Smooth muscle cell (in vitro differentiated cells): Measurements from ENCODE around the gene ZNF460. TPM values are rescaled to one million over a fixed set of nuclear protein-coding genes. Genes with fewer than 3 reads are reported as not detected.

Experiments used
- DNase-seq: peaks from one replicate; lab custom pipeline; 2025; ENCODE audit not compliant: unreplicated experiment; lab: John Stamatoyannopoulos, UW
- H2AFZ ChIP-seq: fragments of 200-600 bp; sonication (generic); 2 replicates; pipeline ENCODE4 v1.6.0; 2016; ENCODE audit warnings: antibody characterized with exemption, low read depth, mild to moderate bottlenecking
- H3F3A ChIP-seq: fragments of 200-600 bp; sonication (generic); 2 replicates; pipeline ENCODE4 v1.6.0; 2017; ENCODE audit warnings: antibody characterized with exemption, low read depth
- H3K27ac ChIP-seq: fragments of 200-600 bp; sonication (generic); 2 replicates; pipeline ENCODE4 v1.5.1; 2016; ENCODE audit warnings: low read depth, mild to moderate bottlenecking
- H3K27me3 ChIP-seq: fragments of 200-600 bp; sonication (generic); 2 replicates; pipeline ENCODE4 v1.6.1; 2016; ENCODE audit warnings: low read depth, mild to moderate bottlenecking
- H3K36me3 ChIP-seq: fragments of 200-600 bp; sonication (generic); 2 replicates; pipeline ENCODE4 v1.5.1; 2016; ENCODE audit warnings: low read depth
- H3K4me1 ChIP-seq: fragments of 200-600 bp; sonication (generic); 2 replicates; pipeline ENCODE4 v1.5.1; 2016; ENCODE audit warnings: low read depth
- H3K4me2 ChIP-seq: fragments of 200-600 bp; sonication (generic); 2 replicates; pipeline ENCODE4 v1.6.0; 2016; ENCODE audit warnings: mild to moderate bottlenecking
- H3K4me3 ChIP-seq: fragments of 200-600 bp; sonication (generic); 2 replicates; pipeline ENCODE4 v1.5.1; 2016; ENCODE audit warnings: mild to moderate bottlenecking
- H3K79me2 ChIP-seq: fragments of 200-600 bp; sonication (generic); 2 replicates; pipeline ENCODE4 v1.6.0; 2016; ENCODE audit warnings: low read depth, mild to moderate bottlenecking
- H3K9ac ChIP-seq: fragments of 200-600 bp; sonication (generic); 2 replicates; pipeline ENCODE4 v1.6.0; 2016; ENCODE audit warnings: low read depth
- H3K9me3 ChIP-seq: fragments of 200-600 bp; sonication (generic); replicated peaks from 2 replicates; pipeline ENCODE4 v1.5.1; 2016; ENCODE audit warnings: low read depth
- H4K20me1 ChIP-seq: fragments of 200-600 bp; sonication (generic); 2 replicates; pipeline ENCODE4 v1.6.0; 2016; ENCODE audit warnings: low read depth
- CTCF ChIP-seq: fragments of 200-600 bp; sonication (generic); IDR thresholded peaks from 2 replicates; pipeline ENCODE4 v1.5.1; 2017; ENCODE audit warnings: borderline replicate concordance, mild to moderate bottlenecking, antibody characterized with exemption; ENCODE audit not compliant: insufficient read depth, poor library complexity, severe bottlenecking
- WGBS: methylation state at CpG from one replicate; pipeline ENCODE4 v1.1.7; 2016; ENCODE audit warnings: low lambda C conversion rate; 5-methylcytosine and 5-hydroxymethylcytosine counted together
- polyA plus RNA-seq: library from polyadenylated mRNA; unstranded; fragments of >200 nt; fragmentation: Nextera tagmentation; extraction: Ambion mirVana; gene quantifications from 2 replicates; pipeline ENCODE4 v1.2.1, GENCODE V29; 2016
- total RNA-seq: library from RNA; depleted of rRNA; stranded (reverse); fragments of >200 nt; gene quantifications from 2 replicates; pipeline ENCODE4 v1.2.3, GENCODE V29; 2014

Gene ZNF460
- total and polyA plus RNA-seq, 2 experiments from 2014 or later, result 1.7 to 85.2 TPM

GRCh38 chr19:57240311-57241090 is 39.8 kb upstream of the ZNF460 start, which contains the start of gene ZNF805:
TSS of gene ZNF805 (plus strand) at chr19:57240632. CDS start at chr19:57240892, 260 bp downstream.
- Histone ChIP-seq H4K20me1 (peaks cover 3% of the 10 kb centered on the region), H3K9ac (peak within 1 kb of the TSS; percentile 94), H3K27me3 (no peaks in the 10 kb centered on the region), H2AFZ (peak within 1 kb of the TSS; percentile 97), H3K9me3 (no peaks in the 10 kb centered on the region), H3K27ac (peak within 1 kb of the TSS; percentile 88), H3K4me2 (peak within 1 kb of the TSS; percentile 98), H3K4me3 (peak within 1 kb of the TSS; percentile 93), H3K79me2 (peaks cover 40% of the 10 kb centered on the region), H3F3A (no peaks in the 10 kb centered on the region), H3K4me1 (peaks cover 9% of the 10 kb centered on the region), H3K36me3 (no peaks in the 10 kb centered on the region)
- under 1% methylated on average over 60 of the region's 61 CpGs for WGBS
- DNase-seq, result peak; percentile 63
- no peak for TF ChIP-seq CTCF

GRCh38 chr19:57241176-57241575 is 39.1 kb upstream of the ZNF460 start:
- no peaks in the 10 kb centered on the region for H3K9me3 ChIP-seq
- peak overlapping the region; percentile 98 for H3K4me2 ChIP-seq
- no peak for TF ChIP-seq CTCF
- H3K4me3 ChIP-seq, result peak overlapping the region; percentile 93
- no peaks in the 10 kb centered on the region for H3K36me3 ChIP-seq
- H3K9ac ChIP-seq, result peak overlapping the region; percentile 94
- DNase-seq, result no peak
- H2AFZ ChIP-seq, result peak overlapping the region; percentile 97
- WGBS, result 40% methylated on average over 7 of the region's 7 CpGs
- H3K27me3 ChIP-seq, result no peaks in the 10 kb centered on the region
- H3K79me2 ChIP-seq, result peaks cover 40% of the 10 kb centered on the region
- H3K27ac ChIP-seq, result peak overlapping the region; percentile 88
- H3K4me1 ChIP-seq, result peaks cover 9% of the 10 kb centered on the region
- peaks cover 3% of the 10 kb centered on the region for H4K20me1 ChIP-seq
- H3F3A ChIP-seq, result no peaks in the 10 kb centered on the region

GRCh38 chr19:57242821-57243220 is 37.5 kb upstream of the ZNF460 start:
- TF ChIP-seq CTCF, result no peak
- no peaks in the 10 kb centered on the region for H3K27me3 ChIP-seq
- no peak for DNase-seq
- peaks cover 45% of the 10 kb centered on the region for H3K79me2 ChIP-seq
- no peak overlapping the region for H3K27ac ChIP-seq
- peaks cover 8% of the 10 kb centered on the region for H4K20me1 ChIP-seq
- no peak overlapping the region for H3K4me2 ChIP-seq
- H3K4me3 ChIP-seq, result no peak overlapping the region
- WGBS, result 96% methylated on average over 5 of the region's 5 CpGs
- H3K4me1 ChIP-seq, result peaks cover 9% of the 10 kb centered on the region
- H3K9ac ChIP-seq, result no peak overlapping the region
- no peaks in the 10 kb centered on the region for H3K36me3 ChIP-seq
- no peaks in the 10 kb centered on the region for H3K9me3 ChIP-seq
- no peaks in the 10 kb centered on the region for H3F3A ChIP-seq
- no peak overlapping the region for H2AFZ ChIP-seq

GRCh38 chr19:57244513-57244912 is 35.8 kb upstream of the ZNF460 start:
- H3K4me1 ChIP-seq, result peaks cover 9% of the 10 kb centered on the region
- H3K27me3 ChIP-seq, result no peaks in the 10 kb centered on the region
- no peak overlapping the region for H3K9ac ChIP-seq
- no peak overlapping the region for H2AFZ ChIP-seq
- no peaks in the 10 kb centered on the region for H3K9me3 ChIP-seq
- peaks cover 5% of the 10 kb centered on the region for H3K36me3 ChIP-seq
- no peak overlapping the region for H3K4me2 ChIP-seq
- peaks cover 8% of the 10 kb centered on the region for H4K20me1 ChIP-seq
- H3K27ac ChIP-seq, result no peak overlapping the region
- H3K4me3 ChIP-seq, result no peak overlapping the region
- DNase-seq, result no peak
- H3K79me2 ChIP-seq, result peaks cover 50% of the 10 kb centered on the region
- no peak for TF ChIP-seq CTCF
- 80% methylated on average over 5 of the region's 5 CpGs for WGBS
- no peaks in the 10 kb centered on the region for H3F3A ChIP-seq
